Activated CD8-positive, alpha-beta T cell treated with anti-CD3 and anti-CD28 coated beads for 36 hours (primary cell): ENCODE measurements around the gene SH3PXD2B. TPM values are rescaled to one million over a fixed set of nuclear protein-coding genes. Genes with fewer than 3 reads are reported as not detected.

ENCODE experiments used
- ATAC-seq: fragments of 200-7000 bp; cut with Tn5 transposase; one replicate; pipeline ENCODE4 v1.10.0; 2021; ENCODE audit warnings: mild to moderate bottlenecking, moderate library complexity
- CTCF ChIA-PET: fragments of 350-600 bp; sonication (Branson Sonifier 250); formaldehyde crosslinking; loops from one replicate; lab custom pipeline; 2021; ENCODE audit warnings: antibody characterized with exemption; lab: Charles Lee
- POLR2A ChIA-PET: fragments of 350-600 bp; sonication (Branson Sonifier 250); formaldehyde crosslinking; loops from one replicate; lab custom pipeline; 2021; ENCODE audit warnings: antibody characterized with exemption; lab: Charles Lee
- DNase-seq: peaks from one replicate; pipeline ENCODE4 v3.0.0-alpha.2; 2020
- H3K27ac Mint-ChIP-seq: one replicate; pipeline ENCODE4 v1.8.0; 2021; ENCODE audit warnings: mild to moderate bottlenecking, mixed read lengths
- H3K27me3 Mint-ChIP-seq: one replicate; pipeline ENCODE4 v1.8.0; 2021; ENCODE audit warnings: mixed read lengths
- H3K36me3 Mint-ChIP-seq: one replicate; pipeline ENCODE4 v1.8.0; 2021; ENCODE audit warnings: low read depth, mixed read lengths
- H3K4me1 Mint-ChIP-seq: one replicate; pipeline ENCODE4 v1.8.0; 2021; ENCODE audit warnings: low read depth, mixed read lengths
- H3K4me3 Mint-ChIP-seq: one replicate; pipeline ENCODE4 v1.8.0; 2021; ENCODE audit warnings: mild to moderate bottlenecking, moderate library complexity, mixed read lengths
- H3K9me3 Mint-ChIP-seq: one replicate; pipeline ENCODE4 v1.8.0; 2021; ENCODE audit warnings: mixed read lengths
- intact Hi-C: fragments of 100-400 bp; cut with micrococcal nuclease; formaldehyde crosslinking; loops from one replicate; pipeline ENCODE4 v1.10.0; 2022
- total RNA-seq, 2 experiments: library from RNA; stranded (reverse); gene quantifications; one replicate each; pipeline ENCODE4 v1.2.3, GENCODE V29; 2021
- TF ChIP-seq, protein P1 (sequence below): fragments of 200-600 bp; IDR thresholded peaks from one replicate; pipeline ENCODE4 v1.8.0; 2022; ENCODE audit warnings: antibody characterized with exemption, mild to moderate bottlenecking

Gene SH3PXD2B
- total RNA-seq, 2 experiments from 2014 or later: 0.38 to 0.47 TPM

GRCh38 chr5:172474293-172474692 is 20.0 kb upstream of the SH3PXD2B start:
- Mint-ChIP-seq H3K9me3 (no peaks in the 10 kb centered on the region), H3K27me3 (peaks cover 5% of the 10 kb centered on the region), H3K4me1 (no peaks in the 10 kb centered on the region), H3K27ac (no peak overlapping the region), H3K36me3 (no peaks in the 10 kb centered on the region), H3K4me3 (no peak overlapping the region)
- ATAC-seq: no peak
- CTCF ChIA-PET: interaction anchor here (1.1 to 1.3 kb wide), 3 partner anchors 24 to 238 kb away, joined by 3 to 4 read pairs (median 3); no protein-coding TSS in a partner anchor
- DNase-seq: no peak
- intact Hi-C loops: no loop called here
- POLR2A ChIA-PET: no interaction called here
- TF ChIP-seq, protein P1, sequence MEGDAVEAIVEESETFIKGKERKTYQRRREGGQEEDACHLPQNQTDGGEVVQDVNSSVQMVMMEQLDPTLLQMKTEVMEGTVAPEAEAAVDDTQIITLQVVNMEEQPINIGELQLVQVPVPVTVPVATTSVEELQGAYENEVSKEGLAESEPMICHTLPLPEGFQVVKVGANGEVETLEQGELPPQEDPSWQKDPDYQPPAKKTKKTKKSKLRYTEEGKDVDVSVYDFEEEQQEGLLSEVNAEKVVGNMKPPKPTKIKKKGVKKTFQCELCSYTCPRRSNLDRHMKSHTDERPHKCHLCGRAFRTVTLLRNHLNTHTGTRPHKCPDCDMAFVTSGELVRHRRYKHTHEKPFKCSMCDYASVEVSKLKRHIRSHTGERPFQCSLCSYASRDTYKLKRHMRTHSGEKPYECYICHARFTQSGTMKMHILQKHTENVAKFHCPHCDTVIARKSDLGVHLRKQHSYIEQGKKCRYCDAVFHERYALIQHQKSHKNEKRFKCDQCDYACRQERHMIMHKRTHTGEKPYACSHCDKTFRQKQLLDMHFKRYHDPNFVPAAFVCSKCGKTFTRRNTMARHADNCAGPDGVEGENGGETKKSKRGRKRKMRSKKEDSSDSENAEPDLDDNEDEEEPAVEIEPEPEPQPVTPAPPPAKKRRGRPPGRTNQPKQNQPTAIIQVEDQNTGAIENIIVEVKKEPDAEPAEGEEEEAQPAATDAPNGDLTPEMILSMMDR: no peak

GRCh38 chr5:172473427-172473826 is 19.1 kb upstream of the SH3PXD2B start:
- Mint-ChIP-seq H3K4me3 (no peak overlapping the region), H3K4me1 (no peaks in the 10 kb centered on the region), H3K27ac (no peak overlapping the region), H3K36me3 (no peaks in the 10 kb centered on the region), H3K9me3 (no peaks in the 10 kb centered on the region), H3K27me3 (peaks cover 5% of the 10 kb centered on the region)
- ChIA-PET CTCF (interaction anchor here (0.9 to 1.9 kb wide), 5 partner anchors 12 to 239 kb away, joined by 3 to 7 read pairs (median 3); no protein-coding TSS in a partner anchor), POLR2A (no interaction called here)
- intact Hi-C loops: no loop called here
- ATAC-seq: no peak
- TF ChIP-seq, protein P1: no peak
- DNase-seq: no peak

- H3K9me3 Mint-ChIP-seq: no peaks in the 10 kb centered on the region
- ChIA-PET POLR2A (no interaction called here), CTCF (interaction anchor here (0.9 kb wide), 1 partner anchor 8 kb away, joined by 3 read pairs; no protein-coding TSS in a partner anchor)
- peaks cover 5% of the 10 kb centered on the region for H3K27me3 Mint-ChIP-seq
- TF ChIP-seq, protein P1: no peak
- intact Hi-C loops: loop anchor here (10.0 kb wide), 1 partner anchor 475 kb away; no protein-coding TSS in a partner anchor
- no peak overlapping the region for H3K27ac Mint-ChIP-seq
- no peak for ATAC-seq
- no peaks in the 10 kb centered on the region for H3K4me1 Mint-ChIP-seq
- H3K4me3 Mint-ChIP-seq: no peak overlapping the region
- DNase-seq: no peak
- no peaks in the 10 kb centered on the region for H3K36me3 Mint-ChIP-seq
Observed at GRCh38 chr5:172469697-172470096, 15.4 kb upstream of the SH3PXD2B start.

- ATAC-seq (no peak), DNase-seq (no peak)
- intact Hi-C loops: loop anchor here (10.0 kb wide), 1 partner anchor 479 kb away; no protein-coding TSS in a partner anchor
- ChIA-PET POLR2A (no interaction called here), CTCF (interaction anchor here (1.8 kb wide), 1 partner anchor 14 kb away, joined by 6 read pairs; no protein-coding TSS in a partner anchor)
- peaks cover 8% of the 10 kb centered on the region for H3K4me1 Mint-ChIP-seq
- H3K27ac Mint-ChIP-seq: no peak overlapping the region
- peaks cover 9% of the 10 kb centered on the region for H3K9me3 Mint-ChIP-seq
- no peak overlapping the region for H3K4me3 Mint-ChIP-seq
- peaks cover 3% of the 10 kb centered on the region for H3K27me3 Mint-ChIP-seq
- no peaks in the 10 kb centered on the region for H3K36me3 Mint-ChIP-seq
- TF ChIP-seq, protein P1: no peak
Observed at GRCh38 chr5:172466062-172466461, 11.7 kb upstream of the SH3PXD2B start.

DNA sequence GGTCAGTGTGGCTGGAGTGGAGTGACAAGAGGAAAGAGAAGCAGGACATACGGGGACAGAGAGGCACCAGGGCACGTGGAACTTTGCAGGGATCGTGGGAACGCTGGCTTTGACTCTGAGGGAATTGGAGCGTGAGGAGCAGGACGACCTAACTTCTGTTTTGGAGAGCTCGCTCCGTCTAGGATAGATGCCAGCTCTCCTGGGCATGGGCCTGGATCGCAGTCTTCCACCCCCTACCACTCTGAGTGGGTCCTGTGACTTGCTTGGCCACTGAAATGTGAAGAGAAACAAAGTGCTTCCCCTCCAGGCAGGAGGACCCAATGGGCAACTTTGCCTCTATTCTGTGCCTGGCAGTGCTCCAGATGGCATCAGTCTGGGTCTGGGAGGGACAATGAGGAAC is 8.7 kb upstream of the SH3PXD2B start:
- CTCF ChIA-PET: interaction anchor here (1.4 kb wide), 1 partner anchor 11 kb away, joined by 8 read pairs; no protein-coding TSS in a partner anchor
- POLR2A ChIA-PET: no interaction called here
- no peak for ATAC-seq
- Mint-ChIP-seq H3K4me1 (peaks cover 14% of the 10 kb centered on the region), H3K27ac (no peak overlapping the region), H3K4me3 (no peak overlapping the region), H3K36me3 (no peaks in the 10 kb centered on the region), H3K9me3 (peaks cover 9% of the 10 kb centered on the region), H3K27me3 (no peaks in the 10 kb centered on the region)
- TF ChIP-seq, protein P1: no peak
- no peak for DNase-seq
- intact Hi-C loops: loop anchor here (5.0 to 10.0 kb wide), 2 partner anchors 234 to 482 kb away; no protein-coding TSS in a partner anchor
